HepG2 (cell line): ENCODE data around the gene NUBP2. TPM values are rescaled to one million over a fixed set of nuclear protein-coding genes. Genes with fewer than 3 reads are reported as not detected.

Experiments used
- USF2 ChIP-seq, 2 experiments: sonication (generic) in 1 of 2; formaldehyde crosslinking in 1 of 2; IDR thresholded peaks; 2 replicates each; pipeline versions ENCODE4 v1.5.1 to v1.6.1; 2011 to 2020; ENCODE audit warnings: borderline replicate concordance in 1 of 2, low read depth in 1 of 2, low read length in 1 of 2, mild to moderate bottlenecking in 1 of 2, missing genetic modification reagents in 1 of 2, moderate library complexity in 1 of 2
- ZBTB10 ChIP-seq: sonication (generic); formaldehyde crosslinking; IDR thresholded peaks from 2 replicates; pipeline ENCODE4 v1.4.0; 2020; ENCODE audit warnings: missing genetic modification reagents, borderline replicate concordance
- ZKSCAN8 ChIP-seq: IDR thresholded peaks from 2 replicates; pipeline ENCODE4 v1.6.1; 2016; ENCODE audit warnings: borderline replicate concordance, missing genetic modification reagents, missing compliant biosample characterization
- ZNF142 ChIP-seq: sonication (generic); formaldehyde crosslinking; IDR thresholded peaks from 2 replicates; pipeline ENCODE4 v1.4.0; 2020; ENCODE audit warnings: missing genetic modification reagents
- ZNF230 ChIP-seq: sonication (generic); formaldehyde crosslinking; IDR thresholded peaks from 2 replicates; pipeline ENCODE4 v1.4.0; 2020; ENCODE audit warnings: mild to moderate bottlenecking, missing genetic modification reagents
- ZNF282 ChIP-seq: fragments of 450-650 bp; IDR thresholded peaks from 2 replicates; pipeline ENCODE4 v1.6.1; 2018; ENCODE audit not compliant: partially characterized antibody
- polyA plus RNA-seq, 8 experiments: library from polyadenylated mRNA; depleted of rRNA in 3 of 8; stranded (reverse) in 7 of 8; unstranded in 1 of 8; fragments of >200 nt; fragmentation: Illumina TruSeq in 4 of 8; extraction: Trizol in 4 of 8; gene quantifications; 2 replicates each; pipeline versions ENCODE4 v1.2.1 to v1.2.3, GENCODE V29; 2011 to 2016; ENCODE audit warnings: low read depth in 4 of 8, missing spikeins in 1 of 8, mixed read lengths in 1 of 8; ENCODE audit not compliant: insufficient read depth in 1 of 8
- total RNA-seq, 5 experiments: library from RNA; depleted of rRNA; stranded (reverse); fragments of >200 nt; fragmentation: Illumina TruSeq; extraction: Trizol; gene quantifications; 2 replicates each; pipeline ENCODE4 v1.2.3, GENCODE V29; 2016; ENCODE audit warnings: low read depth in 1 of 5

Gene NUBP2
- total and polyA plus RNA-seq, 2 of the 13 experiments (the other 11 are each of a cell fraction or from before 2014, with no cell fraction given), result 25.7 to 61.5 TPM

GRCh38 chr16:1832838-1833454 is 50.2 kb downstream of the NUBP2 start (continued):
- no peak for TF ChIP-seq USF2 (IDR thresholded peaks at IDR 0.05; ENCODE audit: low read depth, low read length)
- TF ChIP-seq USF2 (CRISPR knock-in tag; IDR thresholded peaks at IDR 0.05; ENCODE audit: borderline replicate concordance), result no peak
- TF ChIP-seq ZNF230, result 0 out of 2 replicates have a peak, but pooled peaks have one; percentile 42
- TF ChIP-seq ZBTB10, result peak; percentile 81; the same call in 1 of the 2 replicates
- no peak for TF ChIP-seq ZNF142
- TF ChIP-seq ZNF282, result no peak
- peak; percentile 66; the same call in 1 of the 2 replicates for TF ChIP-seq ZKSCAN8 (CRISPR knock-in tag)
